IMR-90 (cell line): ENCODE measurements around the gene ECT2. TPM values are rescaled to one million over a fixed set of nuclear protein-coding genes. Genes with fewer than 3 reads are reported as not detected.

ENCODE experiments used
- ATAC-seq: fragments of 200-7000 bp; cut with Tn5 transposase; 2 replicates; pipeline ENCODE4 v1.9.1; 2020; ENCODE audit warnings: low read depth, mild to moderate bottlenecking, moderate library complexity
- BruUV-seq: library from RNA; stranded (reverse); fragments of 400-500 nt; replicated peaks from 2 replicates; lab custom pipeline; 2021; lab: Mats Ljungman, UMichigan
- CTCF ChIA-PET: fragments of 300-600 bp; formaldehyde crosslinking; extraction: SDS; loops from one replicate; lab custom pipeline; 2021; ENCODE audit warnings: antibody characterized with exemption; lab: Yijun Ruan, JAX
- POLR2A ChIA-PET: fragments of 300-600 bp; sonication (Branson Sonifier 250); formaldehyde crosslinking; loops from one replicate; lab custom pipeline; 2022; ENCODE audit warnings: antibody characterized with exemption; ENCODE audit not compliant: unreplicated experiment; lab: Charles Lee
- DNase-seq: peaks from one replicate; pipeline ENCODE4 v3.0.0; 2013
- H2AFZ ChIP-seq: replicated peaks from 2 replicates; pipeline ENCODE3; 2013; ENCODE audit warnings: low read length, mild to moderate bottlenecking; ENCODE audit not compliant: poor library complexity
- H2AK5ac ChIP-seq: 2 replicates; pipeline ENCODE4 v1.6.1; 2013; ENCODE audit warnings: low read depth, low read length, inconsistent platforms
- H2AK9ac ChIP-seq: replicated peaks from 2 replicates; pipeline ENCODE3; 2013; ENCODE audit warnings: mild to moderate bottlenecking, low read depth, low read length, moderate library complexity; ENCODE audit not compliant: poor library complexity
- H2BK120ac ChIP-seq: 2 replicates; pipeline ENCODE4 v1.6.1; 2013; ENCODE audit warnings: low read depth, low read length, inconsistent platforms
- H2BK15ac ChIP-seq: 3 replicates; pipeline ENCODE4 v1.6.1; 2013; ENCODE audit warnings: low read depth, low read length, inconsistent platforms
- H2BK20ac ChIP-seq: 2 replicates; pipeline ENCODE4 v1.6.1; 2013; ENCODE audit warnings: low read depth, mild to moderate bottlenecking, inconsistent platforms, low read length, moderate library complexity
- H2BK5ac ChIP-seq: 2 replicates; pipeline ENCODE4 v1.6.1; 2013; ENCODE audit warnings: mild to moderate bottlenecking, low read depth, low read length, inconsistent platforms; ENCODE audit not compliant: poor library complexity, severe bottlenecking
- H3K14ac ChIP-seq: replicated peaks from 2 replicates; pipeline ENCODE4 v1.6.1; 2013; ENCODE audit warnings: low read depth, low read length, inconsistent platforms
- H3K18ac ChIP-seq: 2 replicates; pipeline ENCODE4 v1.6.1; 2013; ENCODE audit warnings: low read depth, low read length, control low read depth
- H3K23ac ChIP-seq: 2 replicates; pipeline ENCODE4 v1.6.1; 2013; ENCODE audit warnings: low read depth, low read length, inconsistent platforms
- H3K27ac ChIP-seq: 2 replicates; pipeline ENCODE4 v1.5.1; 2013; ENCODE audit warnings: mild to moderate bottlenecking, control low read depth, low read length; ENCODE audit not compliant: insufficient read depth
- H3K27me3 ChIP-seq: 2 replicates; pipeline ENCODE4 v1.6.1; 2013; ENCODE audit warnings: low read length; ENCODE audit not compliant: control insufficient read depth, insufficient read depth
- H3K36me3 ChIP-seq: 2 replicates; pipeline ENCODE4 v1.6.1; 2013; ENCODE audit warnings: low read length, mixed read lengths; ENCODE audit not compliant: control insufficient read depth, insufficient read depth
- H3K4ac ChIP-seq: 2 replicates; pipeline ENCODE4 v1.6.1; 2013; ENCODE audit warnings: low read depth, low read length, inconsistent platforms
- H3K4me1 ChIP-seq: 2 replicates; pipeline ENCODE4 v1.6.1; 2013; ENCODE audit warnings: low read length, mixed read lengths; ENCODE audit not compliant: control insufficient read depth, insufficient read depth
- H3K4me2 ChIP-seq: 2 replicates; pipeline ENCODE4 v1.6.1; 2013; ENCODE audit warnings: low read depth, mild to moderate bottlenecking, control low read depth, low read length, moderate library complexity
- H3K4me3 ChIP-seq: 2 replicates; pipeline ENCODE4 v1.5.1; 2013; ENCODE audit warnings: low read depth, mild to moderate bottlenecking, control low read depth, low read length, moderate library complexity; ENCODE audit not compliant: insufficient read depth
- H3K56ac ChIP-seq: 2 replicates; pipeline ENCODE4 v1.6.1; 2013; ENCODE audit warnings: low read length, inconsistent platforms; ENCODE audit not compliant: insufficient read depth; ENCODE audit errors: extremely low read depth
- H3K79me1 ChIP-seq, 2 experiments: 2 replicates each; pipeline ENCODE4 v1.6.1; 2013; ENCODE audit warnings: low read length in 2 of 2, inconsistent platforms in 1 of 2, low read depth in 1 of 2
- H3K9ac ChIP-seq: 2 replicates; pipeline ENCODE4 v1.6.1; 2013; ENCODE audit warnings: low read depth, low read length, control low read depth
- H3K9me1 ChIP-seq: 2 replicates; pipeline ENCODE4 v1.6.1; 2013; ENCODE audit warnings: low read length, inconsistent platforms; ENCODE audit not compliant: insufficient read depth
- H3K9me3 ChIP-seq: 2 replicates; pipeline ENCODE4 v1.6.1; 2013; ENCODE audit warnings: low read length; ENCODE audit not compliant: control insufficient read depth, insufficient read depth
- H4K20me1 ChIP-seq: 2 replicates; pipeline ENCODE4 v1.6.1; 2013; ENCODE audit warnings: low read length, inconsistent platforms; ENCODE audit not compliant: insufficient read depth
- H4K5ac ChIP-seq: 2 replicates; pipeline ENCODE4 v1.6.1; 2013; ENCODE audit warnings: mild to moderate bottlenecking, low read depth, low read length, control low read depth
- H4K8ac ChIP-seq, 2 experiments: 2 replicates each; pipeline ENCODE4 v1.6.1; 2013; ENCODE audit warnings: low read depth in 2 of 2, low read length in 2 of 2, control low read depth in 1 of 2, inconsistent platforms in 1 of 2
- H4K91ac ChIP-seq: 2 replicates; pipeline ENCODE4 v1.6.1; 2013; ENCODE audit warnings: low read depth, low read length, inconsistent platforms; ENCODE audit not compliant: insufficient read depth
- BHLHE40 ChIP-seq: fragments of 150-350 bp; IDR thresholded peaks from 2 replicates; pipeline ENCODE4 v1.6.1; 2016; ENCODE audit warnings: mild to moderate bottlenecking, low read depth, low read length
- CEBPB ChIP-seq: IDR thresholded peaks from 2 replicates; pipeline ENCODE4 v1.6.1; 2012; ENCODE audit warnings: low read depth, low read length, improper control_type of control experiment
- CHD1 ChIP-seq: IDR thresholded peaks from 2 replicates; pipeline ENCODE4 v1.6.1; 2012; ENCODE audit warnings: low read depth, low read length, improper control_type of control experiment
- FOS ChIP-seq: fragments of 150-350 bp; IDR thresholded peaks from 2 replicates; pipeline ENCODE4 v1.6.1; 2016; ENCODE audit warnings: low read depth, low read length
- MAFK ChIP-seq: IDR thresholded peaks from 2 replicates; pipeline ENCODE4 v1.6.1; 2012; ENCODE audit warnings: low read depth, low read length, improper control_type of control experiment
- MAZ ChIP-seq: IDR thresholded peaks from 2 replicates; pipeline ENCODE4 v1.6.1; 2012; ENCODE audit warnings: low read depth, mild to moderate bottlenecking, low read length, improper control_type of control experiment, moderate library complexity, borderline replicate concordance
- MXI1 ChIP-seq: IDR thresholded peaks from 2 replicates; pipeline ENCODE4 v1.6.1; 2012; ENCODE audit warnings: low read depth, mild to moderate bottlenecking, low read length, moderate library complexity, borderline replicate concordance
- NFE2L2 ChIP-seq: fragments of 150-350 bp; IDR thresholded peaks from 2 replicates; pipeline ENCODE4 v1.6.1; 2016; ENCODE audit warnings: low read depth, mild to moderate bottlenecking, low read length
- POLR2A ChIP-seq: IDR thresholded peaks from 2 replicates; pipeline ENCODE4 v1.6.1; 2012; ENCODE audit warnings: mild to moderate bottlenecking, low read depth, low read length
- RAD21 ChIP-seq: IDR thresholded peaks from 2 replicates; pipeline ENCODE4 v1.6.1; 2012; ENCODE audit warnings: low read length, improper control_type of control experiment
- RCOR1 ChIP-seq: IDR thresholded peaks from 2 replicates; pipeline ENCODE4 v1.6.1; 2012; ENCODE audit warnings: mild to moderate bottlenecking, low read length, improper control_type of control experiment; ENCODE audit not compliant: insufficient replicate concordance
- RFX5 ChIP-seq: IDR thresholded peaks from 2 replicates; pipeline ENCODE4 v1.8.0; 2012; ENCODE audit warnings: low read depth, mild to moderate bottlenecking, low read length, moderate library complexity
- SMC3 ChIP-seq: fragments of 150-350 bp; IDR thresholded peaks from 2 replicates; pipeline ENCODE4 v1.6.1; 2016; ENCODE audit warnings: low read depth, mild to moderate bottlenecking, antibody characterized with exemption, low read length, moderate library complexity
- whole genome bisulfite sequencing, 2 experiments: methylation state at CpG; one replicate each; pipeline versions ENCODE4 v1.1.5 to v1.1.7; 2013; ENCODE audit warnings: missing lambda C conversion rate in 2 of 2; ENCODE audit not compliant: insufficient read length in 1 of 2; ENCODE audit errors: extremely low coverage in 2 of 2; 5-methylcytosine and 5-hydroxymethylcytosine counted together
- dilution Hi-C: fragments of 300-500 bp; cut with HindIII; formaldehyde crosslinking; loops from one replicate; pipeline ENCODE4 v1.14.3; 2018; ENCODE audit warnings: low sequenced_read_pairs; ENCODE audit not compliant: unreplicated experiment
- in situ Hi-C: fragments of 300-500 bp; cut with MboI; formaldehyde crosslinking; loops from 3 replicates; pipeline ENCODE4 v1.14.3; 2019; ENCODE audit warnings: low sequenced_read_pairs, inconsistent platforms, mixed read lengths
- intact Hi-C: fragments of 100-400 bp; cut with micrococcal nuclease; formaldehyde crosslinking; loops from 2 replicates; pipeline ENCODE4 v1.10.0; 2022
- polyA plus RNA-seq, 3 experiments: library from polyadenylated mRNA; depleted of rRNA; stranded (reverse); fragments of >200 nt; gene quantifications; 2 replicates each; pipeline ENCODE4 v1.2.3, GENCODE V29; 2012; ENCODE audit warnings: low replicate concordance in 1 of 3
- total RNA-seq: library from RNA; depleted of rRNA; stranded (reverse); fragments of >200 nt; gene quantifications from 2 replicates; pipeline ENCODE4 v1.2.3, GENCODE V29; 2012
- TF ChIP-seq, protein P1 (sequence below): conservative IDR thresholded peaks from 2 replicates; pipeline ENCODE4 v1.5.1; 2012; ENCODE audit warnings: mild to moderate bottlenecking, low read depth, low read length, improper control_type of control experiment
- TF ChIP-seq, protein P2 (sequence below): fragments of 150-350 bp; IDR thresholded peaks from 2 replicates; pipeline ENCODE4 v1.6.1; 2017; ENCODE audit warnings: mild to moderate bottlenecking, antibody characterized with exemption, low read length, low read depth
- TF ChIP-seq, protein P3 (sequence below): fragments of 150-350 bp; IDR thresholded peaks from 2 replicates; pipeline ENCODE4 v1.6.1; 2016; ENCODE audit warnings: low read depth, mild to moderate bottlenecking, low read length, moderate library complexity, borderline replicate concordance

ECT2 gene
- total and polyA plus RNA-seq, 2 of the 4 experiments (the other 2 are of a cell fraction), result 18.1 to 37.8 TPM

DNA sequence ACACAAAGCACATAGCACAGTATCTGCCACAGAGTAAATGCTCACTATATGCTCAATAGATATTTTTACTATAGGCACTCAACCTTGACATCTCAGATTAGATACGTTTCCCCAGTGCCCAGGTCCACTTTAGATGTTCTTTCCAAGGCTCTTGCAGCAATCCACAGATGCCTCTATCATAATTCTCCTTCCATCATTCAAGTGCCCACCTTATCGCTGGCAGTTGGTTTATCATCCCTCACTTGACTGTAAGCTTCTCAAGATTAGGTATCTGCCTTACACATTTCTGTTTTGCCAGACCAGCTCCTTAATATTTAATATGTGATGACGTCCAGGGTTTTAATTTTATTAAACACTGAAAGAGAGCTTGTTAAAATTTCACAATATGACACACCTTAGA, 48.3 kb upstream of the ECT2 start:
- Histone ChIP-seq H2BK5ac (no peak overlapping the region), H3K27me3 (no peaks in the 10 kb centered on the region), H4K5ac (no peak overlapping the region), H2BK120ac (no peak overlapping the region), H2AK9ac (no peak overlapping the region), H3K79me1 (peaks cover 41 to 59% of the 10 kb centered on the region in 2 experiments), H2AFZ (no peak overlapping the region), H3K27ac (no peak overlapping the region), H3K4ac (no peak overlapping the region), H3K9ac (no peak overlapping the region), H3K23ac (no peak overlapping the region), H3K4me2 (no peak overlapping the region), H3K14ac (no peak overlapping the region), H3K36me3 (no peaks in the 10 kb centered on the region), H3K9me1 (peaks cover 19% of the 10 kb centered on the region; the same call in 1 of the 2 replicates), H2BK15ac (no peak overlapping the region), H4K91ac (no peak overlapping the region), H2AK5ac (no peak overlapping the region), H2BK20ac (no peak overlapping the region), H3K9me3 (no peaks in the 10 kb centered on the region), H4K8ac (no peak overlapping the region), H4K20me1 (peaks cover 9% of the 10 kb centered on the region), H3K18ac (no peak overlapping the region), H3K4me1 (0 out of 2 replicates have a peak, but pooled peaks cover 2% of the 10 kb centered on the region), H3K56ac (no peak overlapping the region), H3K4me3 (no peak overlapping the region)
- no peak for DNase-seq
- dilution Hi-C loops (no loop called here), intact Hi-C loops (no loop called here), in situ Hi-C loops (no loop called here)
- ATAC-seq, result no peak
- BruUV-seq, result no TSS peak
- POLR2A ChIA-PET, result no interaction called here
- 83% methylated on average over 1 of the region's 3 CpGs; no CpG with 5 or more reads in 1 of the 2 experiments for WGBS, 2 experiments
- TF ChIP-seq, protein P1, sequence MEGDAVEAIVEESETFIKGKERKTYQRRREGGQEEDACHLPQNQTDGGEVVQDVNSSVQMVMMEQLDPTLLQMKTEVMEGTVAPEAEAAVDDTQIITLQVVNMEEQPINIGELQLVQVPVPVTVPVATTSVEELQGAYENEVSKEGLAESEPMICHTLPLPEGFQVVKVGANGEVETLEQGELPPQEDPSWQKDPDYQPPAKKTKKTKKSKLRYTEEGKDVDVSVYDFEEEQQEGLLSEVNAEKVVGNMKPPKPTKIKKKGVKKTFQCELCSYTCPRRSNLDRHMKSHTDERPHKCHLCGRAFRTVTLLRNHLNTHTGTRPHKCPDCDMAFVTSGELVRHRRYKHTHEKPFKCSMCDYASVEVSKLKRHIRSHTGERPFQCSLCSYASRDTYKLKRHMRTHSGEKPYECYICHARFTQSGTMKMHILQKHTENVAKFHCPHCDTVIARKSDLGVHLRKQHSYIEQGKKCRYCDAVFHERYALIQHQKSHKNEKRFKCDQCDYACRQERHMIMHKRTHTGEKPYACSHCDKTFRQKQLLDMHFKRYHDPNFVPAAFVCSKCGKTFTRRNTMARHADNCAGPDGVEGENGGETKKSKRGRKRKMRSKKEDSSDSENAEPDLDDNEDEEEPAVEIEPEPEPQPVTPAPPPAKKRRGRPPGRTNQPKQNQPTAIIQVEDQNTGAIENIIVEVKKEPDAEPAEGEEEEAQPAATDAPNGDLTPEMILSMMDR, result no peak
- TF ChIP-seq MXI1 (no peak), RAD21 (no peak), RFX5 (no peak), FOS (no peak), CHD1 (no peak), SMC3 (no peak), MAFK (no peak), NFE2L2 (no peak), RCOR1 (no peak), POLR2A (no peak), CEBPB (no peak), MAZ (no peak), BHLHE40 (no peak)
- TF ChIP-seq, protein P2, sequence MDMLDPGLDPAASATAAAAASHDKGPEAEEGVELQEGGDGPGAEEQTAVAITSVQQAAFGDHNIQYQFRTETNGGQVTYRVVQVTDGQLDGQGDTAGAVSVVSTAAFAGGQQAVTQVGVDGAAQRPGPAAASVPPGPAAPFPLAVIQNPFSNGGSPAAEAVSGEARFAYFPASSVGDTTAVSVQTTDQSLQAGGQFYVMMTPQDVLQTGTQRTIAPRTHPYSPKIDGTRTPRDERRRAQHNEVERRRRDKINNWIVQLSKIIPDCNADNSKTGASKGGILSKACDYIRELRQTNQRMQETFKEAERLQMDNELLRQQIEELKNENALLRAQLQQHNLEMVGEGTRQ, result no peak
- TF ChIP-seq, protein P3, sequence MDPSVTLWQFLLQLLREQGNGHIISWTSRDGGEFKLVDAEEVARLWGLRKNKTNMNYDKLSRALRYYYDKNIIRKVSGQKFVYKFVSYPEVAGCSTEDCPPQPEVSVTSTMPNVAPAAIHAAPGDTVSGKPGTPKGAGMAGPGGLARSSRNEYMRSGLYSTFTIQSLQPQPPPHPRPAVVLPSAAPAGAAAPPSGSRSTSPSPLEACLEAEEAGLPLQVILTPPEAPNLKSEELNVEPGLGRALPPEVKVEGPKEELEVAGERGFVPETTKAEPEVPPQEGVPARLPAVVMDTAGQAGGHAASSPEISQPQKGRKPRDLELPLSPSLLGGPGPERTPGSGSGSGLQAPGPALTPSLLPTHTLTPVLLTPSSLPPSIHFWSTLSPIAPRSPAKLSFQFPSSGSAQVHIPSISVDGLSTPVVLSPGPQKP, result no peak
- CTCF ChIA-PET, result no interaction called here
